ENCODE results near the gene DBH.

DNA sequence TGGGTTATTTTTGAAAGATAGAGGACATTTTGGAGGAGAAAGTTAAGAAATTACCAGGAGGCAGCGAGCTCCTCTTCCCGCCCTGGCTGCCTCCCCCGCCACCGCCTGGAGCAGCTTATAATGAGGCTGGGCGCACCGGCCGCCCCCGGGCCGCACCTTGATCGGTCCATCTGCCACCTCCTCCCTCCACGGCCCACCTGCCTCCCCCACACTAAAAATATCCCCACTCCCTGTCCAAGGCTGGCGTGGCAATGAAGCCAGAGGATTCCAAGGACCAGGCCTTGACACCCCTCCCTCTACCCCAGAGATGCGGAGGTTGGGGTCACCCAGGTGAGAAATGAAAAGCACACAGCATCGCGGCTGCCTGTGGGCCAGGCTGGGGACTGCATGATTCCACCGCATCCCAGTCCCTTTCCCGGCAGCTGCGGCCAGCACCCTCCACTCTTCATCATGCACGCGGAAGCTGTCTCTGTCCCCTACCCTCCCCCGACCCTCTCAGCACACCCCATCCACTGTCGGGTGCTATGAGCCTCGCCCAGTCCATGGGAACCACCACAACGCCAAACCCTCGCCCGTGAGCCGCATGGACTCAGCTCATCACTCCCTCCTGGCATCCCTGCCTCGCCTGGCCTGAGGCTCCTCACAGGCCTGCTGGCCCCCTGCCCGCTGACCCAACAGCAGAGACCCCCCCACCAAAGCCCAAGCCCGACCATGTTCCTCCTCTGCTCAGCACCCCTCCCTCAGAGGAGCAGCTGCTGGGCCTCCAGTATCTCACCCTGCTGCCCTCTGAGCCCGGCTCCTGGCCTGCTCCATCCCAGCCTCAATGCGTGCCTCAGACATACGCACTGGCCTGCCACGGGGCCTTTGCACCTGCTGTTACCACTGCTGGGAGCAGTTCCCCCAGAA, 51.9 kb downstream of the DBH start:
- TF ChIP-seq, protein P1, sequence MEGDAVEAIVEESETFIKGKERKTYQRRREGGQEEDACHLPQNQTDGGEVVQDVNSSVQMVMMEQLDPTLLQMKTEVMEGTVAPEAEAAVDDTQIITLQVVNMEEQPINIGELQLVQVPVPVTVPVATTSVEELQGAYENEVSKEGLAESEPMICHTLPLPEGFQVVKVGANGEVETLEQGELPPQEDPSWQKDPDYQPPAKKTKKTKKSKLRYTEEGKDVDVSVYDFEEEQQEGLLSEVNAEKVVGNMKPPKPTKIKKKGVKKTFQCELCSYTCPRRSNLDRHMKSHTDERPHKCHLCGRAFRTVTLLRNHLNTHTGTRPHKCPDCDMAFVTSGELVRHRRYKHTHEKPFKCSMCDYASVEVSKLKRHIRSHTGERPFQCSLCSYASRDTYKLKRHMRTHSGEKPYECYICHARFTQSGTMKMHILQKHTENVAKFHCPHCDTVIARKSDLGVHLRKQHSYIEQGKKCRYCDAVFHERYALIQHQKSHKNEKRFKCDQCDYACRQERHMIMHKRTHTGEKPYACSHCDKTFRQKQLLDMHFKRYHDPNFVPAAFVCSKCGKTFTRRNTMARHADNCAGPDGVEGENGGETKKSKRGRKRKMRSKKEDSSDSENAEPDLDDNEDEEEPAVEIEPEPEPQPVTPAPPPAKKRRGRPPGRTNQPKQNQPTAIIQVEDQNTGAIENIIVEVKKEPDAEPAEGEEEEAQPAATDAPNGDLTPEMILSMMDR (IDR thresholded peaks at IDR 0.05) = no peak
- no peak for TF ChIP-seq ZFX (IDR thresholded peaks at IDR 0.05; ENCODE audit: borderline replicate concordance)
